MM.1S (cell line): Measurements from ENCODE around the gene FAM83F.
"Not testable (repeated sequence)": the region's sequence is repeated elsewhere in the genome, so short reads cannot be mapped to it uniquely, and the experiment has no call there.

Experiments used
- DNase-seq: peaks from one replicate; pipeline ENCODE4 v3.0.0-alpha.2; 2015
- H2AFZ ChIP-seq: fragments of 300-600 bp; sonication (generic); 2 replicates; pipeline ENCODE4 v1.6.0; 2016; ENCODE audit warnings: antibody characterized with exemption, low read length
- H3F3A ChIP-seq: fragments of 300-600 bp; sonication (generic); 2 replicates; pipeline ENCODE4 v1.6.1; 2016; ENCODE audit warnings: mild to moderate bottlenecking, antibody characterized with exemption, low read length, moderate library complexity, mixed read lengths; ENCODE audit not compliant: insufficient read depth
- H3K27ac ChIP-seq: fragments of 300-600 bp; sonication (generic); 2 replicates; pipeline ENCODE4 v1.5.1; 2016; ENCODE audit warnings: mild to moderate bottlenecking, low read length
- H3K27me3 ChIP-seq: fragments of 300-600 bp; sonication (generic); replicated peaks from 2 replicates; pipeline ENCODE4 v1.6.0; 2016; ENCODE audit warnings: low read length; ENCODE audit not compliant: insufficient read depth
- H3K36me3 ChIP-seq: fragments of 300-600 bp; sonication (generic); replicated peaks from 2 replicates; pipeline ENCODE4 v1.6.1; 2016; ENCODE audit warnings: mild to moderate bottlenecking, low read length, mixed read lengths; ENCODE audit not compliant: insufficient read depth
- H3K4me1 ChIP-seq: fragments of 300-600 bp; sonication (generic); 2 replicates; pipeline ENCODE4 v1.6.1; 2016; ENCODE audit warnings: low read length, mixed read lengths
- H3K4me2 ChIP-seq: fragments of 300-600 bp; sonication (generic); 2 replicates; pipeline ENCODE4 v1.6.0; 2016; ENCODE audit warnings: low read depth, low read length
- H3K4me3 ChIP-seq: fragments of 300-600 bp; sonication (generic); 2 replicates; pipeline ENCODE4 v1.5.1; 2016; ENCODE audit warnings: low read length, mixed read lengths
- H3K79me2 ChIP-seq: fragments of 300-600 bp; sonication (generic); 2 replicates; pipeline ENCODE4 v1.6.1; 2016; ENCODE audit warnings: mixed run types, low read length, mixed read lengths
- H3K9ac ChIP-seq: fragments of 300-600 bp; sonication (generic); 2 replicates; pipeline ENCODE4 v1.6.1; 2016; ENCODE audit warnings: low read length, mixed read lengths
- H3K9me2 ChIP-seq: fragments of 300-600 bp; sonication (generic); replicated peaks from 2 replicates; pipeline ENCODE4 v1.6.1; 2016; ENCODE audit warnings: mild to moderate bottlenecking, low read length, mixed read lengths; ENCODE audit not compliant: insufficient read depth
- H3K9me3 ChIP-seq: fragments of 300-600 bp; sonication (generic); replicated peaks from 2 replicates; pipeline ENCODE4 v1.6.1; 2016; ENCODE audit warnings: mild to moderate bottlenecking, low read length, mixed read lengths; ENCODE audit not compliant: insufficient read depth
- H4K20me1 ChIP-seq: fragments of 300-600 bp; sonication (generic); 2 replicates; pipeline ENCODE4 v1.6.1; 2016; ENCODE audit warnings: mild to moderate bottlenecking, low read length, moderate library complexity, mixed read lengths; ENCODE audit not compliant: insufficient read depth
- EZH2 ChIP-seq: fragments of 300-600 bp; sonication (generic); optimal IDR thresholded peaks from 2 replicates; pipeline ENCODE3; 2017; ENCODE audit warnings: low read depth, mild to moderate bottlenecking, antibody characterized with exemption, low read length, mixed read lengths
- EZH2phosphoT487 ChIP-seq: fragments of 300-600 bp; sonication (generic); IDR thresholded peaks from 2 replicates; pipeline ENCODE4 v1.6.1; 2018; ENCODE audit warnings: antibody characterized with exemption, low read length
- TF ChIP-seq, protein P1 (sequence below): fragments of 300-600 bp; sonication (generic); IDR thresholded peaks from 2 replicates; pipeline ENCODE4 v1.5.1; 2016; ENCODE audit warnings: antibody characterized with exemption, low read length, mixed read lengths

The FAM83F gene

DNA sequence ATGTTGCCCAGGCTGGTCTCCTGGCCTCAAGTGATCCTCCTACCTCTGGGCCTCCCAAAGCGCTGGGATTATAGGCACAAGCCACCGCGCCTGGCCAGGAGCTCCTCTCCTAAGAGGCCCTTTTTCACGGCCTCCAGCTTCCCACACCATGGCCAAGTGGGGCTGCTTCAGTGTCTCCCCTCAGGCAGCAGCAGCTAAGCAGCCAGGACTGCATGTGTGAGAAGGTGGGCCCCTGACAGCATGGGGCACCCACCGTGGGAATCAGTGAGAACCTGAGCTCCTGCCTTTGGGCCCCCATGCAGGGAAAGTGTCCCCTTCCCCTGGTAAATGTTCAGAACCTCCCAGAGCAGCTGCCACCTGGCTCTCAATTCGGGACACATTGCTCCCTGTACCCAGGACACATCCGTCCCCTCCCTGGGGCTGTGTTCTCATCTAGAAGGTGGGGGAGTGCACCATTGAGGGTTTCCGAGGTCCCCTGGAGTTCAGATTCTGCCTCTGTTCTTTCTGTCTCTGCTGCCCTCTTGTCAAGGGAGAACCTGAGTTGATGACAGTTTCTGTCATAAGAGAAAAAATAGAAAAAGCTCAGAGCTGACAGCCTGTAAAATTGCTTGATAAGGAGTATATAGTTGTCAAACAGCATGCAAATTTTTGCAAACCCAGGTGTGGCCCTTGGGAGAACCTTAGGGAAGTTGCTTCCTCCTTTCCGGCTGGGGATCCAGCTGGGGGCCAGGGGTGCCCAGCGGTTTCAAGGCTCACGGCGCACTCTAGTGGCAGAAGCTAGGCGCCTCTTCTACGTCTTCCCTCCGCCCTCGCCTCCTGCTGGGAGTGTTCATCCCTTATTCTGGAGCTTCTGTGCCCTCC lies 29.7 kb downstream of the FAM83F start:
- Histone ChIP-seq H3K9me2 (no peaks in the 10 kb centered on the region), H3K4me2 (no peak overlapping the region), H3K4me3 (no peak overlapping the region), H4K20me1 (no peaks in the 10 kb centered on the region), H3K27ac (no peak overlapping the region), H3K36me3 (no peaks in the 10 kb centered on the region), H3K9me3 (no peaks in the 10 kb centered on the region), H3F3A (no peaks in the 10 kb centered on the region), H3K4me1 (no peaks in the 10 kb centered on the region), H2AFZ (no peak overlapping the region; the same call in 1 of the 2 replicates), H3K27me3 (no peaks in the 10 kb centered on the region; the same call in 1 of the 2 replicates), H3K9ac (no peak overlapping the region), H3K79me2 (no peaks in the 10 kb centered on the region)
- TF ChIP-seq, protein P1, sequence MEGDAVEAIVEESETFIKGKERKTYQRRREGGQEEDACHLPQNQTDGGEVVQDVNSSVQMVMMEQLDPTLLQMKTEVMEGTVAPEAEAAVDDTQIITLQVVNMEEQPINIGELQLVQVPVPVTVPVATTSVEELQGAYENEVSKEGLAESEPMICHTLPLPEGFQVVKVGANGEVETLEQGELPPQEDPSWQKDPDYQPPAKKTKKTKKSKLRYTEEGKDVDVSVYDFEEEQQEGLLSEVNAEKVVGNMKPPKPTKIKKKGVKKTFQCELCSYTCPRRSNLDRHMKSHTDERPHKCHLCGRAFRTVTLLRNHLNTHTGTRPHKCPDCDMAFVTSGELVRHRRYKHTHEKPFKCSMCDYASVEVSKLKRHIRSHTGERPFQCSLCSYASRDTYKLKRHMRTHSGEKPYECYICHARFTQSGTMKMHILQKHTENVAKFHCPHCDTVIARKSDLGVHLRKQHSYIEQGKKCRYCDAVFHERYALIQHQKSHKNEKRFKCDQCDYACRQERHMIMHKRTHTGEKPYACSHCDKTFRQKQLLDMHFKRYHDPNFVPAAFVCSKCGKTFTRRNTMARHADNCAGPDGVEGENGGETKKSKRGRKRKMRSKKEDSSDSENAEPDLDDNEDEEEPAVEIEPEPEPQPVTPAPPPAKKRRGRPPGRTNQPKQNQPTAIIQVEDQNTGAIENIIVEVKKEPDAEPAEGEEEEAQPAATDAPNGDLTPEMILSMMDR = peak; percentile 93
- TF ChIP-seq EZH2phosphoT487 = no peak
- peak; percentile 53 for DNase-seq

DNA sequence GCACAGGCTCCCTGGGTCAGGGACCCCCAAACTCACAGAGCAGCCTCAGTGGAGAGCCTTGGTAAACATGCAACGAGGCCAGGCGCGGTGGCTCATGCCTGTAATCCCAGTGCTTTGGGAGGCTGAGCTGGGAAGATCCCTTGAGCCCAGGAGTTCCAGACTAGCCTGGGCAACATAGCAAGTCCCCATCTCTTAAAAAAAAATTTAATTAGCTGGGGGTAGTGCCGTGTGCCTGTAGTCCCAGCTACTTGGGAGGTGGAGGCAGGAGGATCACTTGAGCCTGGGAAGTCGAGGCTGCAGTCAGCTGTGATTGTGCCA lies 30.3 kb downstream of the FAM83F start:
- not testable (repeated sequence) for H3K4me2 ChIP-seq, DNase-seq, H3K79me2 ChIP-seq, H3K36me3 ChIP-seq, H3K4me3 ChIP-seq, H3F3A ChIP-seq, H2AFZ ChIP-seq, H3K4me1 ChIP-seq, H4K20me1 ChIP-seq, H3K9me3 ChIP-seq, H3K9me2 ChIP-seq, H3K27me3 ChIP-seq, H3K9ac ChIP-seq, H3K27ac ChIP-seq

DNA sequence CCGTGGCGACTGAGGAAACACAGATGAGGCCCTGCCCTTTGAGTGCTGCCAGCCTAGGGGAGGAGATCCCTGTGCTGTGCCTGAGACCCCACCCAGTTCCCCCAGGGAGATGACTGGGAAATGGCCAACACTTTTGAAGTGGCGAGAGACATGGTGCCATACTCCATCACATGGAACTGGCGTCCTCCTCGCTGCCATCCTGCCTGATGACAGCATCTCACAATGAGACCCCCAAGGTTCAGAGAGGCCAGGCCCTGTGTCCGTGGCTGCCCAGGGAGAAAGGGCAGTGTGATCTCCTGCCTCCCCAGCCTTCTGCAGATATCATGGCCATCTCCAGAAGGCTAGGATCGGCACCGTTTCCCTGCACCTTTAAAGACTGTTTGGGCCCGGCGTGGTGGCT lies 31.1 kb downstream of the FAM83F start:
- Histone ChIP-seq H3K27ac (no peak overlapping the region), H4K20me1 (no peaks in the 10 kb centered on the region), H3K9me3 (no peaks in the 10 kb centered on the region), H2AFZ (no peak overlapping the region), H3K9ac (no peak overlapping the region), H3K79me2 (no peaks in the 10 kb centered on the region), H3F3A (no peaks in the 10 kb centered on the region), H3K4me1 (no peaks in the 10 kb centered on the region), H3K27me3 (no peaks in the 10 kb centered on the region; the same call in 1 of the 2 replicates), H3K9me2 (no peaks in the 10 kb centered on the region), H3K4me3 (no peak overlapping the region), H3K36me3 (no peaks in the 10 kb centered on the region), H3K4me2 (no peak overlapping the region)
- TF ChIP-seq EZH2 (no peak), EZH2phosphoT487 (no peak)
- TF ChIP-seq, protein P1 = no peak
- no peak for DNase-seq

DNA sequence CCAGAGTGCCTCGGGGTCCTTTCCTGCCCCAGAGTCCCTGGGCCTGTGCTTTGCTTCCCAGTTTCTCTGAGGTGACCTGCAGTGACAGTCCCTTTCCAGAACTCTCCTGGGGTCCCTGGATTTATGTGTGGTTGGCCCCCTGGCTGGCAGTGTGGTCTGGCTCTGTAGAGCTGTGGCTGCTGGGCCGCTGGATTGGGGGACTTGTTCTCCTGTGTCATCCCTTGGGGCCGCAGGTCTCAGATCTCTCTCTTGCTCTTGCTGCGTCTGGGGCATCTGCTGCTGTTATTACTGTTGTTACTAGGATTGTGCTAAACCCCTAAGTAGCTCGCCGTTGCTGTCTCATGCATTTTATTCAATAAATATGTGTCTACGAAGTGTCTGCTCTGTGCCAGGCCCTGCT lies 31.9 kb downstream of the FAM83F start:
- Histone ChIP-seq H3K27ac (no peak overlapping the region), H3K4me1 (no peaks in the 10 kb centered on the region), H3K27me3 (no peaks in the 10 kb centered on the region; the same call in 1 of the 2 replicates), H3F3A (no peaks in the 10 kb centered on the region), H3K9me3 (no peaks in the 10 kb centered on the region), H4K20me1 (no peaks in the 10 kb centered on the region), H2AFZ (no peak overlapping the region), H3K79me2 (no peaks in the 10 kb centered on the region), H3K4me2 (no peak overlapping the region), H3K9me2 (no peaks in the 10 kb centered on the region), H3K36me3 (no peaks in the 10 kb centered on the region), H3K4me3 (no peak overlapping the region), H3K9ac (no peak overlapping the region)
- DNase-seq = no peak
- TF ChIP-seq EZH2phosphoT487 (no peak), EZH2 (no peak)
- TF ChIP-seq, protein P1 = no peak
